HG03460 (cell line): ENCODE results near the gene LRRC4B.

Experiments used
- ATAC-seq: cut with Tn5 transposase; IDR thresholded peaks from one replicate; pipeline ENCODE4 v1.9.1; 2021; ENCODE audit not compliant: unreplicated experiment

The LRRC4B gene

DNA sequence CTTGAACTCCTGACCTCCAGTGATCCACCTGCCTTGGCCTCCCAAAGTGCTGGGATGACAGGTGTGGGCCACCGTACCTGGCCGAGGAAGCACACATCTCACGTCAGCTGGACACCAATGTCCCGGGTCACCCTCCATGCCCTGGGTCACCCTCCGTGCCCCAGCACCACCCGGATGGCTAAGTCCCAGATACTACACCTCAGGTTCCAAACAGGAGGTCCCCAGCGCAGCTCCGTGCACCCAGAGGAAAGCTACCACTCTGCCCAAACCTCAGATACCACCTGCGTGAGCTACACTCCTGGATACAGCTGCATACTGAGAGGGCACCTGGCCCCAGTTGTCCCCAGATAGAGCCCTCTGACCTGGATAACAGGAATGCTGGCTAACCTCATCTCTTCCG lies 14.0 kb downstream of the LRRC4B start:
- no peak for ATAC-seq

DNA sequence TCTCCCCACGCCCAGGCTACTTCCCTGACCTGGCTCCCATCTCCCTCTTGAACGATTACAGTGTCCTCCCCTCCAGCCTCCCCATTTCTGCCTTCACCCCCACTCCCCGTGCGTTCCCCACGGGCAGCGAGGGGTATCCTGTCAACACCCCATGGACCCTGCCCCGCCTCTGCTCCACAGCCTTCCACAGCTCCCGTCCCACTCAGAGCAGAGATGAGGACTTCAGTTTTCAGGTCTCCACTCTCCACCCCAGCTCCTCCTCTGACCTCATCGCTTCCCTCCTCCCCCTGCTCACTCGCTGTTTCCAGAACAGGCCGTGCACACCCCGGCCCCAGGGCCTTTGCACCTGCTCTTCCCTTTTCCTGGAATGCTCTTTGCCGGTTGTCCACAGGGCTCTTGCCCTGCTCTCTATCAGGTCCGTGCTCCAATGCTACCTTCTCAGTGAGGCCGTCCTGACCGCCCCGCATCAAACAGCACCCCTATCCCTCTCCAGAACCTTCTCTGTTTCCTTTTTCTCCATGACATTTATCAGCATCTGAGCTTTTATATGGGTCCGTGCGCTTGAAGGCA lies 15.0 kb downstream of the LRRC4B start:
- no peak for ATAC-seq

GRCh38 chr19:50552540-50552939 lies 15.7 kb downstream of the LRRC4B start:
- ATAC-seq, result no peak

DNA sequence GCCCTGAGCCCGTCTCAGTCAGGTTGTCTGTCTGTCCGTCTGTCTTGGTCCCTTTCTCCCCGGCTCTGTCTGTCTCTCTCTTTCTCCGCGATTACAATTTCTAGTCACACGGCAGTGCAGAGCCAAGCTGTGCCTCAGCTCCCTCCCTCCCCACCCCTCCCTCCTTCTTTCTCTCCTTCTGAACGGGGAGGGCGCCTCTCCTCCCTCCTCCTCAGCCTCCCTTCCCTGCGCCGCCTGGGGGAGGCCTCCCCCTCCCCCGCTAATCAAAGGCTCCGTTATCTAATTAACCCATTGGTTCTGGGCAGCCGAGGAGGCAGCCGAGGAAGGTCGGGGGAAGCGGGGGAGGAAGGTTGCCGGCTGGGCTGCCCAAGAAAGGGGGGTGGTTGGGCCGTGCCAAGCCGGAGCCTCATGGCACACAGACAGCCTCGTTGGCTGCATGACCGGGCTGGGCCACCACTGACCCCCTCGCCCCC lies 16.5 kb downstream of the LRRC4B start:
- ATAC-seq, result no peak

- no peak for ATAC-seq
These were observed 17.1 kb downstream of the LRRC4B start for GRCh38 chr19:50551034-50551714.

GRCh38 chr19:50550594-50550966 lies 17.7 kb downstream of the LRRC4B start:
- no peak for ATAC-seq

DNA sequence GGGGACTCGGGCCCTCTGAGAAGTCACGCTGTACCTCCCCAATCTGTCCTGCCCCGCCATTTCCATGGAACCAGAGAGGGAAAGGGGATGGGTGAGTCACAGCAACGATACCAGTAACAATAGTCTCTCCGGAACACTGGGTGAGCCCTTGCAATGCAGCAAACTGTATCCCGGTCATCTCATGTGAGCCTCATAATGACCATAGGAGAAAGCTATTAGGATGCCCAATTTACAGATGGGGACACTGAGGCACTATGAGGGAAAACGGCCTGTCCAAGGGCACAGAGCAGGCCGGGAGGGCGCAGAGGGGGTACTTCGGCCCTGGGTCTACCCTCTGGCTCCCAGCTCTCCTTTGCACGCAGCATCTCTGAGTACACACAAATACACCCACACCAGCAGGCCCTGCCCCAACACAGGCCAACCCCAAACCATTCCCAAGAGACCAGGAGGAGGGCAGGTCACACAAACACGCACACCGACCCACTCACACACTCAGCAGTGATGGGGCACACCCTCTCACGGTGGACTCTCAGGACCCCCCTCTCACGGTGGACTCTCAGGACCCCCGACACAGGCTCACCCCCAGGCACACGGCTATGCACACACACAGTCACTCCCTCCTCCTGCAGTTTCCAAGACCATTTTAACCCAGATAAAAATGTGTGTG lies 18.2 kb downstream of the LRRC4B start:
- ATAC-seq, result no peak

GRCh38 chr19:50549059-50549926 lies 18.9 kb downstream of the LRRC4B start:
- no peak for ATAC-seq

GRCh38 chr19:50548191-50549058 lies 19.8 kb downstream of the LRRC4B start:
- no peak for ATAC-seq

DNA sequence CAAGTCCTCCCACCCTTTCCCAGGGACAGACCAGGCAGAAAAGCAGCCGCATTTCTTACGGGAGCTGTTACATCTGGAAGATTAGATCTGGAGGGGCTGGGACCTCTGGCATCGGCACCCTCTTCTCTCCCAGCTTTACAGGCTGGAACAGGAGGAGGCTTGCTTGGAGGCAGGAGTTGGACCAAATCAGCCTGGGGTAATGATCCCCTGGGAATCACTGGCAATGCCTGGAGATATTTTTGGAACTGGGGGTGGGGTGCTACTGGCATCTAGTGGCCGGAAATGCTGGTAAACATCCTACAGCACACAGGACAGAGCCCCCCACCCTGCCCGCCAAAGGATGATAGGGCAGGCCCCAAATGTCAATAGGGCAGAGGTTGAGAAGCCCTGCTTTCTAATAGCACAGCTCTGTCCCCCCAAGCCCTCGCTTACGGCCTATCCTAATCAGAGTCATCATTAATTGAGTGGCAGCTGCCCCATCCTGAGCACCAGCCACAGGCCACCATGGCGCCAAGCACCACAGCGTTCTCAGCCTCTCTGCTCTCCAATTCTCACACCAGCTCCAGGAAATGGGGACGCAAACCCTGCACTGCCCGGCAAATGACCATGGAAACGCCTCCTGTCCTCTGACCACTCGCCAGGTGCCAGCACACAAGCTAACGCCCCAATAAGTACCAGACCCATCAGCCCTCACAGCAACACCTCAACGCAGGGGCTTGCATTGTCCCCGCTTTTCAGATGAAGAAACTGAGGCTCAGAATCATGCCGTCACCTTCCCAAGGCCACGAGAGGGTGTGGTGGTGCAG lies 20.6 kb downstream of the LRRC4B start:
- ATAC-seq, result no peak

DNA sequence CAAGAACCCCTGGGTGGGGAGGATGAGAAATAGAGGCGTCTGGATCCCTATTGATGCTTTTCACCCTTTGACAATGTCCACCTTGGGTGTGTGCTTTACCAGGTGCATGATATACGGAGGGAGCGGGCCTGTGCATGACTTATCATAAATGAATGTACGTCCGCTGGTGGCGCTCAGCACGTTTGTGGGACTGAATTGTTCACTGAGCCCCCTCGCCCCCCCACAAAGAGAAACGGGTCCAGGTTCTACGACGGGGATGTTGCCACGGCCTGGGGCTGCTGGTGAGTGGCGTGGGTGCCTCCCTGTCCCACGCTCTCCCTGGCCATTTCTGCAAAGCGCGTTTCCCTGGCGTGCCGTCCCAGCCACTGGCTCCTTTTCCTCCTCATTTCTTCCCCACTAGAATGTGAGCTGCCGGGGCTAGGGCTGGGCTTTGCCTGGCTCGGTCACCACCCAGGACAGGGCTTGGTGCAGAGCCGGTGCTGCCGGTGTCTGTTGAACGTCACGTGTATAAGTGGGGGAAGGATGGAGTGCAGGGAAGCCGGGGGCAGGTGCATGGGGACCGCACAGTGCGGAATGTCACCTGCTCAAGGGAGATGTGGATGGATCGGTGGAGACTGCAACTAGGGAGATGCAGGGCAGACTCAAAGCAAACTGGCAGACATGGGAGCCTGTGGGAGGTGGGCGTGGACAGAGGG lies 21.6 kb downstream of the LRRC4B start:
- no peak for ATAC-seq

- no peak for ATAC-seq
These were observed 25.3 kb downstream of the LRRC4B start for GRCh38 chr19:50542943-50543342.

DNA sequence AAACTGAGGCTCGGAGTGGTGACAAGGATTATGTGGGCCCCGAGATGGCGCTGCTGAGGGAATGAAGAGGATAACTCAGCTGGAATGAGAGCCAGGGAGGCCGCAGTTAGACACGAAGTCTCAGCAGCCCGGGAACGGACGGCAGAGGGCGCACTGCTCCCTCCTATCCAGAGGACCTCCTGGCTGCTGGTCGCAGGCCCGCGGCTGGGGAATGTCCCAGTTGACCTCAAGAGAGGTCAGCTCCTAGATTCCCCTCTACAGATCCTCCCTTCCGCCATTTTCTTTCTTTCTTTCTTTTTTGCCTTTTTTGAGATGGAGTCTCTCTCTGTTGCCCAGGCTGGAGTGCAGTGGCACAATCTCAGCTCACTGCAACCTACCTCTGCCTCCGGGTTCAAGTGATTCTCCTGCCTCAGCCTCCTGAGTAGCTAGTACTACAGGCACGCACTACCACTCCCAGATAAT lies 30.4 kb downstream of the LRRC4B start:
- ATAC-seq, result no peak

GRCh38 chr19:50537306-50537685 lies 30.9 kb downstream of the LRRC4B start:
- ATAC-seq, result no peak

DNA sequence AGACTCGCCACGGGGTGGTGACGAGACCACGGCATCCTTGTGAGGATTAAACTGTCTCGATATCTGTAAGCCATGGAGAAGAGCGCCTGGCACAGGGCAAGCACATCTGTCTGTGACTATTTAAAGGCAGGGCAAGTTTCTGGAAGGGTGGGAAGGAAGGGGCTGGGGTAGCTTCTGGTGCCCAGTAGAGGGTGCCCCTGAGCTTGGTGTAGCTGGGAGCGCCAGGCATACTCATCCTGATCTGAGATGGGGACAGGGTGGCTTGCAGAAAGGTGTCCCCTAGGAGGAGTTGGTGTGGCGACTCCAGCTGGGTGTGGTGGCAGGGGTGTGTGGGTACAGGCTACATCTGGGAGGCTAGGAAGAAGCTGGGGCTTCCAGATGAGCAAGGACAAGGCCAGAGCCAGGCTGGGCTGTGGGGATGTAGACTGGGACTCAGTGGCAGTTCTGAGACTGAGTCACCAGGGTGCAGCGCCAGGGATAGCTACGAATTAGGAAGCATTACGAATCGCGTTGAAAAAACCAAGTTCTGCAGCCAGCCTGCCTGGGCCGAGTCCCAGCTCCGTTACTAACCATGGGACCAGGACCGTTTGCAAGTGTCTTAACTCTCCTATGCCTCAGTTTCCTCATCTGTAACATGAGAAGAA lies 31.5 kb downstream of the LRRC4B start:
- no peak for ATAC-seq

GRCh38 chr19:50535672-50536187 lies 32.5 kb downstream of the LRRC4B start:
- ATAC-seq, result no peak

GRCh38 chr19:50534478-50534877 lies 33.8 kb downstream of the LRRC4B start:
- ATAC-seq, result no peak

DNA sequence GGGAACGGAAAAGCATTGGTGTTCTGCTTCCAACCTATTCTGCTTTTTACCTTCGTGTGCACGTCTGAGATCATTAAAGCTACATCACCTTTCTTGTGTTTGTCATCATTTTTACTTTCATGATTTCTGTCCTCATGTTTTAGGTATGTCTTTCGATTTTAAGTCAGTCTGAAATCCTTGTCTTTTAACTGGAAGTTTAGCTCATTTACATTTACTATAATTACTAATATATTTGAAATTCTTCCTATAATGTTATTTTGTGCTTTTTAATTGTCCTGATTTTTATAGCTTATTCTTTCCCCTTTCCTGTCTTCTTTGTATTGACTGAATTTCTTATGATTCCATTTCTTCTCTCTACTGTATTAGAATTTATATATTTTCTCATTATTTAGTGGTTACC lies 35.3 kb downstream of the LRRC4B start:
- ATAC-seq, result no peak
